Measurements from ENCODE around the gene WDR5. TPM values are rescaled to one million over a fixed set of nuclear protein-coding genes. Genes with fewer than 3 reads are reported as not detected.
"Not testable (repeated sequence)": the region's sequence is repeated elsewhere in the genome, so short reads cannot be mapped to it uniquely, and the experiment has no call there.

WDR5 gene
- total RNA-seq, 1 donor from 2014 or later = 29.3 TPM

GRCh38 chr9:134100040-134100439 is 35.8 kb upstream of the WDR5 start:
- TF ChIP-seq CTCF (IDR thresholded peaks at IDR 0.05) = no peak
- no peak for DNase-seq (ENCODE audit: extremely low spot score, unreplicated experiment)
- H3K36me3 Mint-ChIP-seq (ENCODE audit: unreplicated experiment) = no peaks in the 10 kb centered on the region
- H3K4me1 Mint-ChIP-seq (ENCODE audit: unreplicated experiment) = no peaks in the 10 kb centered on the region
- H3K4me3 Mint-ChIP-seq (ENCODE audit: unreplicated experiment) = no peak overlapping the region
- no peak overlapping the region for H3K27ac Mint-ChIP-seq (ENCODE audit: unreplicated experiment)
- H3K27me3 Mint-ChIP-seq (ENCODE audit: unreplicated experiment) = peaks cover 20% of the 10 kb centered on the region
- peaks cover 4% of the 10 kb centered on the region for H3K9me3 Mint-ChIP-seq (ENCODE audit: unreplicated experiment)

- not testable (repeated sequence) for H3K4me3 Mint-ChIP-seq (ENCODE audit: unreplicated experiment); H3K36me3 Mint-ChIP-seq (ENCODE audit: unreplicated experiment); H3K27ac Mint-ChIP-seq (ENCODE audit: unreplicated experiment); H3K4me1 Mint-ChIP-seq (ENCODE audit: unreplicated experiment); H3K9me3 Mint-ChIP-seq (ENCODE audit: unreplicated experiment); DNase-seq (ENCODE audit: extremely low spot score, unreplicated experiment)
- peaks cover 25% of the 10 kb centered on the region for H3K27me3 Mint-ChIP-seq (ENCODE audit: unreplicated experiment)
These were observed 34.7 kb upstream of the WDR5 start for GRCh38 chr9:134101133-134101532.

- TF ChIP-seq CTCF (IDR thresholded peaks at IDR 0.05) = no peak
- no peaks in the 10 kb centered on the region for H3K36me3 Mint-ChIP-seq (ENCODE audit: unreplicated experiment)
- no peak for DNase-seq (ENCODE audit: extremely low spot score, unreplicated experiment)
- peaks cover 25% of the 10 kb centered on the region for H3K27me3 Mint-ChIP-seq (ENCODE audit: unreplicated experiment)
- H3K27ac Mint-ChIP-seq (ENCODE audit: unreplicated experiment) = no peak overlapping the region
- no peaks in the 10 kb centered on the region for H3K4me1 Mint-ChIP-seq (ENCODE audit: unreplicated experiment)
- H3K4me3 Mint-ChIP-seq (ENCODE audit: unreplicated experiment) = no peak overlapping the region
- peaks cover 4% of the 10 kb centered on the region for H3K9me3 Mint-ChIP-seq (ENCODE audit: unreplicated experiment)
These were observed 34.2 kb upstream of the WDR5 start for GRCh38 chr9:134101623-134102149.

- no peak for DNase-seq (ENCODE audit: extremely low spot score, unreplicated experiment)
- peaks cover 4% of the 10 kb centered on the region for H3K9me3 Mint-ChIP-seq (ENCODE audit: unreplicated experiment)
- H3K27ac Mint-ChIP-seq (ENCODE audit: unreplicated experiment) = no peak overlapping the region
- no peak for TF ChIP-seq CTCF (IDR thresholded peaks at IDR 0.05)
- H3K36me3 Mint-ChIP-seq (ENCODE audit: unreplicated experiment) = no peaks in the 10 kb centered on the region
- H3K27me3 Mint-ChIP-seq (ENCODE audit: unreplicated experiment) = peaks cover 32% of the 10 kb centered on the region
- H3K4me1 Mint-ChIP-seq (ENCODE audit: unreplicated experiment) = no peaks in the 10 kb centered on the region
- no peak overlapping the region for H3K4me3 Mint-ChIP-seq (ENCODE audit: unreplicated experiment)
These were observed 32.4 kb upstream of the WDR5 start for GRCh38 chr9:134103391-134103998.

- H3K36me3 Mint-ChIP-seq (ENCODE audit: unreplicated experiment) = no peaks in the 10 kb centered on the region
- no peak for TF ChIP-seq CTCF (IDR thresholded peaks at IDR 0.05)
- no peak overlapping the region for H3K27ac Mint-ChIP-seq (ENCODE audit: unreplicated experiment)
- peaks cover 4% of the 10 kb centered on the region for H3K4me1 Mint-ChIP-seq (ENCODE audit: unreplicated experiment)
- no peak overlapping the region for H3K4me3 Mint-ChIP-seq (ENCODE audit: unreplicated experiment)
- H3K9me3 Mint-ChIP-seq (ENCODE audit: unreplicated experiment) = no peaks in the 10 kb centered on the region
- peaks cover 9% of the 10 kb centered on the region for H3K27me3 Mint-ChIP-seq (ENCODE audit: unreplicated experiment)
- no peak for DNase-seq (ENCODE audit: extremely low spot score, unreplicated experiment)
These were observed 24.8 kb upstream of the WDR5 start for GRCh38 chr9:134111064-134111463.

Data from osteocyte (in vitro differentiated cells).